ENCODE data around the gene FGD6. TPM values are rescaled to one million over a fixed set of nuclear protein-coding genes. Genes with fewer than 3 reads are reported as not detected.
"Not testable (repeated sequence)": the region's sequence is repeated elsewhere in the genome, so short reads cannot be mapped to it uniquely, and the experiment has no call there.

The FGD6 gene
- total RNA-seq, 1 donor from 2014 or later: 14.1 TPM

DNA sequence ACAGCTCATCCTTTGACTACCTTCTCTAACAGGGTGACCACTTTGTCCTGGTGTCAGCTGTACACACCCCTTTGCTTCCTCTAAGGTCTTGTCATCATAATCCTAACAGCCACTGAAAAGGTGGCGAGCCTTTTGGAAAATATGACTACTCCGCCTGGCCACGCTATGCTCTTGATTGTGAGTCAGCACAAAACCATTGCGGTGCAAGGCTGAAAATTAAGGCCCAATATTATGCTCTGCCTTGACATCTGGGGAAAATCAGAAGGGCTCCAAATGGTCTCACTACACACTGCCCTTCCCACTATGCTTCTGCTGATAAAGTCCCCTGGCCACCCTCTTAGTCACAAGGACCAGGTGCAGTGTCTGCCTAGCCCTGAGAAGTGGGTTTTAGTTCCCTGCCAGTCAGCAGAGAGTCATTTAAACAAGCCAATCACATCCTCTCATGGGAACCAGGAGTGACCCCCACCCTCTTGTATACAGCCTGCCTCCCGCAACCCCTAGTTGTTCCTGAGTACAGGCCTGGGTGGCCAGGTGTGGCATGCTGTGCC, 34.3 kb downstream of the FGD6 start:
- DNase-seq (ENCODE audit: extremely low read depth, low read depth, low spot score): no peak

DNA sequence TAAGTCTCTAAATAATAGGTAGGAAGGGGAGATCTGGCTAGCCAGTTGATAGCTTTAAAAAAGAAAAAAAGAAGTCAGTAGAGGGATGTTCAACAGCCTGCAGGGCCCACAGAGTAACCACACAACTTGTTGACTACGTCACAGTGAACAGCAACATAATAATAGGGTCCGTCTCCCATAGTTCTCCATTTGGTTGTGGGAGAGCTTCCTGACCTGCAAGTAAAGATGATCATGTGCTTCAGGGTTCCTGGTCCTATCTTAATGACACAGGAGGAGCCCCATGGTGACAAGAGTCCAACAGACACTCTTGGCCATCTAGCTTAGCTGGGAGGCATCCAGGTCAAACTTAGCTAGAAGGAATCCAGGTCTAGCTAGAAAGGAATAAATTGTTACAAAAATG, 36.2 kb downstream of the FGD6 start:
- no peak for DNase-seq (ENCODE audit: extremely low read depth, low read depth, low spot score)

DNA sequence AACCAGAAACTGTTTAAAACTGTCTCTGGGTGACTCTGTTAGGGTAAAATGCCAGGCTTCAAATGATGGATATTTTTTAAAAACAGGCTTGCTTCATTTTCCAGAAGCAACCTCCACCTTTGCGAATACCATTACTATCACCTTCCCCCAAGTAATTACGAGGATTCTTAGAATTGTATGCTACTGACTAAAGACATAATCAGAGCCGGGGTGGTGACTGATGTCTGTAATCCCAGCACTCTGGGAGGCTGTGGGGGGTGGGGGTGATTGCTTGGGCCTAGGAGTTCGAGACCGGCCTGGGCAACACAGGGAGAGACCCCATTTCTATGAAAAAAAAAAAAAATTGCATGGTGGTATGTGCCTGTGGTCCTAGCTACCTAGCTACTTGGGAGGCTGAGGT, 38.3 kb downstream of the FGD6 start:
- no peak for DNase-seq (ENCODE audit: extremely low read depth, low read depth, low spot score)

DNA sequence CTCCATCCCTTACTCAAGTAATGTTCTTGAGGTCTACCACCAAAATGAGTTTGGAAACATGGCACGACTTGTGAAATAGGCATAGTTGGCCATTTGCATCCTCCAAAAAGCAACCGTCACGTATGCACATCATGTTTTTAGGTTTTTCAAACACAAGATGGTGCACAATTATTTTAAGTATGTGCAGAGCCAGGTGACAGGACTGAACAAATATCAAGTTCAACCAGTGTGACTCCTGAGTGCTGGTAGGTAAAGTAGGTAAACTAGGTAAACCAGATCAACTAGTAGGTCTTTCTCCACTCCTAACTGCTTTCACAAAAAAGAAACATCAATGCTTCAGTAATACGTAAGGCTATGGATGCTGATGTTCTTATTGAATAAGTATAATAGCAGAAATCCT, 39.1 kb downstream of the FGD6 start:
- no peak for DNase-seq (ENCODE audit: extremely low read depth, low read depth, low spot score)

DNA sequence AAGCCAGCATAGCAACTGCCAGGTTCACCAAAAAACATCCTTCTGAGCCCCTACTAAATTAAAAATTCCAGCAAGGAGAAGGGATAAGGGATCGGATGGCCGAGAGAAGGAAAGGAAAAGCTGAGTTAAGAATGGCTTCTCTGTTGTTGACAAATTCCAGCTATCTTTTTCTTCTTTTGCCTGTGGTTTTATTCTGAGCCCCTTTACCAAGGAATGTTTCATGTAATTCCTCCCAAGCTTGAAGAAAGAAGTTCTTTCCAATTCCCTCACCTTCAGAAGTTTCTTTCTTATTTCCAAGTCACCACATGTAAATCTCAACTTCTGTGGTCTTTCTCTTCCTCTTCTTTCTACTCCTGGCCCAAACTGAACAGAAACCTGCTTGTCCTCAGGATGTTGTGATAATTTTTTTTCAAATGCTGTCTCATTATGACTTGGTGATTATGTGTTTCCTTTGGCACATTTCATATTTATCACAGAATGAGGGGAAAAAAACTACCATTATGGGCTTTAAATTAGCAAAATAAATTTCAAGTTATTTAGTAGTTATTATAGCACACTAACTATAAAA, 40.0 kb downstream of the FGD6 start:
- DNase-seq (ENCODE audit: extremely low read depth, low read depth, low spot score): no peak

DNA sequence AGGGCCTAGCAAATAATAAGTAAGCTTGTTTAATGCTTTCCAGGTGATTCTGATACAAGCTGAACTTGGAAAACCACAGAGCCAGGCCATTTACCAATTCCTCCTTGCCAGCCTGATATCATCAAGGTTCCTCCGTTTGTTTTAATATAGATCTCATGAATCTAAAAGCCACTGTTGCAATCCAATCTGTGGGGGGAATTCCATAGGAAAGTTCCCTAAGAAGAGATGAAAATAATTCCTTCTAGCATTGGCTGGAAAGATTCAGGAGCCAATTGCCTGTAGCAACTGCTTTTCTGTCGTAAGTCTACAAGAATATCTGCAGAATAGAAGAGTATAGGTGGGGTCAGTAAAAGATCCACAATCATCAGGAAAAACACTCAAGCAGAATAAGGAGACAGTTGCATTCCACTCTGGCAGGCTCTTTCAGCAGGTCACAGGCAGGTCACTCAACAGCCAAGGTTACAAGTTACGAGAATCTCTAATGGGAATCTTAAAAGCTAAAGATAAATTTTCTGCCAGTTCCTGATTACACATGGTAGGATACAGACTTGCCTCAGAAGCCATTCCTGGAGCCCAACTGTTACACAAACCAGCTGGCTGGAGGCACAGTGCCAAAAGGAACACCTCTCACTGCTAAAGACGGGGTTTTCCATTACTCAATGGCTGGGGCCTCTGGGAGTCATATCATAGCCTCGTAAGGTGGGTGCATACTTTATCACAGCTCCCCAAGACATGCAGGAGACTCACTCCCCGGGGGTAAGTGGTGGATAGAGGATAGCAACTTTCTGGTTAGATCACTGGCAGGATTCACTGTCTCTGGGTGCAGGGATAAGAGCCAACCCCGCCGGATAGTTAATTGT, 43.6 kb downstream of the FGD6 start:
- no peak for DNase-seq (ENCODE audit: extremely low read depth, low read depth, low spot score)

DNA sequence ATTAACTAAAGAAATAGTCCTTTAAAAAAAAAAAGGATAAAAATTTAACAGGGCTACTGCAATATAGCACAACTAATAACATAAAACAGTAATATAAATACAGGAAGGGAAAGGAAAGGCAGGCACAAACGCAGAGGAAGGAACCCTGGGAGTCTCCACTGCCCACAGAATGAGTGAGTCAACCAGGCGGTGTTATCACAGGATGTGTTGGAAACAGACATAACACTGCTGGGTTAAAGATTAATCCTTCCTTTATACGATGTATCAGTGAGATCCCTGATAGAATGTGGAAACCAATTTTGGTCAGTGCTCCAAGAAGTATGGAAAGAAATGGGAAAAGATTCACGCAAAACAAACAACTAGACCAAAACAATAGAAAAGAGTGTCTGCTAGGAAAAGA, 47.9 kb downstream of the FGD6 start:
- peak; percentile 76 for DNase-seq (ENCODE audit: extremely low read depth, low read depth, low spot score)

DNA sequence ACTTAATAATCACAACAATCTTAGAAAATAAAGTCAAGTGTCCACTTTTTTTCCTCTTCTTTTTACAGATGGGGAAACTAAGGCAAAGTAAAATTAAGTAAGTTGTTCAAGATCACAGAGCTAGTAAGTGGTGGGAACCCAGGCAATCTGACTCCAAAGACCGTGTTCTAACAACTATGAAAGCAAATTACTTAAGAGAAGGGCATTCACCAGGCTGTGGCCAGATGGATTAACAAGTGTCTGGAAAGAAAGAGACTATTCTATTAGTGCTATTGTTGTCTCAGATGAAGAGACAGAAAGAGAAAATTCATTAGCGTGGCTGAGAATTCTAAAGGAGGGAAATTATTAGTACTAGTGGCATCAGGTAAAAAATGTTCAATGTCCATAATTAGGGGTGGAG, 48.5 kb downstream of the FGD6 start:
- no peak for DNase-seq (ENCODE audit: extremely low read depth, low read depth, low spot score)

DNA sequence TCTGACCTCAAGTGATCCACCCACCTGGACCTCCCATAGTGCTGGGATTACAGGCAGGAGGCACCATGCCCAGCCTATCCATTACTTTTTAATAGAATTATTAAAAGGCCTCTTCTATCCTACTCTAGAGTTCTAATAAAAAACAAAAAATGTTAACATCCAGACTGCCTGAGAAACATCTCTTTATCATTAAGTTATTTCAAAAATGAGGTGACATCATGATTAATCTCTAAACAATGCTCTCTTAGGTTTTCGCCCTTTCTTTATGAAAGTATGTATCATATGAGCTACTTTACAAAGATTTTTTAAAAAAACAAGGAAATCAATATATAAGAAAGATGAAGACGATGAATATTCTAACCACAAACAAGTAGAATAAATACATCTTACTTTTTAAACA, 52.6 kb downstream of the FGD6 start:
- no peak for DNase-seq (ENCODE audit: extremely low read depth, low read depth, low spot score)

DNA sequence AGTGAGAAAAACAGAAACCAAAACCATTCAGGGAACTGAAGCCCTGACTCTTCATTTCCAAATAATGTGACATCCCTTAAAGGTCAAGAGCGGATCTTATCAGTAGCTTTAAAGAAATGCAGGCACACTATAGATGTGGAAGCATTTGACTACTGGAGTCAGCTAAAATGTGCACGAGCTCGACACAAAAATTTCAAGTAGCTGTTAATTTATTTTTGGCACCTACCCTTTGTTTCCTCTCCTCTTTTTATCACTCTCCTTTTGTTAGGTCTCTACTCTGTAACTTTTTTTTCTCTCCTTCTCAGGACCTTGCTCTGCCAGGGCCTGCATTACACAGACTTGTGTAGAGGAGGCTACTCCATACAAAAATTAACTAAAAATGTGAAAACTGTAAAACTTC, 58.3 kb downstream of the FGD6 start:
- no peak for DNase-seq (ENCODE audit: extremely low read depth, low read depth, low spot score)

DNA sequence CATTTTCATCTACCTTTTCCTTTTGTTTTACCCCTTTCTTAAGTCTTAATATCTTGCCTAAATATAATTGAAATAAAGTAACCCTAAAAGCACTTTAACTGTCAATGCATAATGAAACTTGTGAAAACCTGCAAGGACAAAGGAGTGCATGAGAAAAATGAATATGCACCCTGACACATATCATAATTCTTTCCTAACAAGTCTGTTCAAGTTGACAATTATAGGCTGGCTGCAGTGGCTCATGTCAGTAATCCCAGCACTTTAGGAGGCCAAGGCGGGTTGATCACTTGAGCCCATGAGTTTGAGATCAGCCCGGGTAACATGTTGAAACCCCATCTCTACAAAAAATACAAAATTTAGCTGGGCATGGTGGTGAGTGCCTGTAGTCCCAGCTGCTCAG, 65.4 kb downstream of the FGD6 start:
- DNase-seq (ENCODE audit: extremely low read depth, low read depth, low spot score): no peak

DNA sequence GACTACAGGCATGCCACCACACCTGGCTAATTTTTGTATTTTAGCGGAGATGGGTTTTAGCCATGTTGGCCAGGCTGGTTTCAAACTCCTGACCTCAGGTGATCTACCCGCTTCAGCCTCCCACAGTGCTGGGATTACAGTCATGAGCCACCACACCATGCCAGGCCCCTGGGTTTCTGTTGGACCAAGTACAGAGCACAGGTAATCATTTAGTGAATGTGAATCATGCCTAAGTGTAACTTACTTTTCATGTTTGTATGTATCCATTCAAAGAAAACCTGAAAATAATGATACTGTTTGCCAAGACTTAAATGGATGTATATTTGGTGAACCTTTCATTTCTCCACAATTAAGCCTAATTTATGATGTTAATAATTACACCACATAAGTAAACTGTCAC, 65.9 kb downstream of the FGD6 start:
- no peak for DNase-seq (ENCODE audit: extremely low read depth, low read depth, low spot score)

DNA sequence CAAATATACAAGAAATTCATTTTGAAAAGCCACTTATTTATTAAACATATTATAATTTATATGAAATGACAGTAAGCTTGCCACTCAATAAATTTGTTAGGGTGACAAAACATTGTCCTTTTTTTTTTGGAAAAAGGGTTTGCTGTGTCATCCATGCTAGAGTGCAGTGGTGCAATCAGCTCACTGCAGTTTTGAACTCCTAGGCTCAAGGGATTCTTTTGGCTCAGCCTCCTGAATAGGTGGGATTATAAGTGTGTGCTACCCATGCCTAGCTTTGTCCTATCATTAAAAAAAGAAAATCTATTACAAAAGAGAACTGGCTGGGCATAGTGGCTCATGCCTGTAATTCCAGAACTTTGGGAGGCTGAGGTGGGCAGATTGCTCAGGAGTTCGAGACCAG, 66.8 kb downstream of the FGD6 start:
- DNase-seq (ENCODE audit: extremely low read depth, low read depth, low spot score): no peak

DNA sequence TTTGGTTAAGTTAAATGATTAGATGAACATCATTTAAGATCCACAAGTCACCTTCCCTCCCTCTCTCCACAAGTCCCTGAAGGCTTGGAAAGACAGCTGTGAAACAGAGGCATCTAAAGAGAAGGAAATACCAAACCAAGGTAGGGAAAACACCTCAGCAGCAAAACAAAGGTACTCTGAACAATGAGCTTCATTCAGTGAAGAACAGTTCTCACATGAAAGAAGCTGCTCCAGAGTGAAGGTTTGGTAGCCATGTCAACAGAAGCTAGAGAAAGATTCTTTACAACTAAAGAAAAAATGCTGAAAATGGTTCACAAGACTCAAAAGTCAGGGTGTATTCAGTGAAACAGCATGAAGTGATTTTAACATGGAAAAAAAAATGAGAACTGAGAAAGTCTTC, 69.4 kb downstream of the FGD6 start:
- no peak for DNase-seq (ENCODE audit: extremely low read depth, low read depth, low spot score)

DNA sequence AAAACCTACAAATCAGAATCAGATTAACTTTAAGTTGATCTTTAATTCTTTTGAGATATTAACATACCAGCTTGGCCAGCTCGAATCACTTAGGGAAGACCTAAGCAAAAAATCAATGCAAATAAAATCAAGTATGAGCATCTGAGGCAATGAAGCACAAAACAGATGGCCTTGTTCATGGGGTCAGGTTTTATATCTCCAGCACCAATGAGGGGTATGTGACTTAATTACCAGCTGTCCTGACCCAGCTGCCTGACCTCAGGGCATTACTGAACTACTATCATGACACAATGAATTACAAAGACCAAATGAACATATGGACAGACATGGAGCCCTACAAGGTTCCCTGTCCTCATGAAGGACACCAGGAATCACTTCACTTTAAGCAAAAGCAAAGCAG, 70.5 kb downstream of the FGD6 start:
- no peak for DNase-seq (ENCODE audit: extremely low read depth, low read depth, low spot score)

DNA sequence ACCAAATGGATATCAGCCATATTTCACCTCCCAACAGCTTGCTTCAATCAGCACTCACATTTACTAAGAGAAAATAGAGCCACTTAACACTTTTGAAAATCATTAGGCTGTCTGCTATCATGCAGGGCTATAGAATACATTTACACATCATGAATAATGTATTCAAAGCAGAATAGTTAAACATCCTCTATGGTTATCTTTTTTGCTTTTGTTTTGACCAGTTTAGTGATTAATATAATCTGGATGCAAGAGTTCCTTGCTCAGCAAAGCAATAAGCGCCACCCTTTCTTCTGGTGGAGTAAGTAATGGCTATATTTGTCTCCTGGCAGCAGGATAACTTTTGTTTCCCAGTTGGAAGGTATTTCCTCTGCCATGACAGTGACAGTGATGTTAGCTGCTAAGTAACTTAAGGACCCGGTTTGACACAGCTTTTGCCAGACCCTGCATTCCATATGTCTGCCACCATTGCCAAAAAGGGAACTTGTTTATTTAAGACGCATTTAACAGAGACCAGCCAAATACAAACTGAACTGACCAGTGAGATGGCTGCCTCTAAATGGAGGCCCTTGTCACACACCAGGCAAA, 73.6 kb downstream of the FGD6 start:
- no peak for DNase-seq (ENCODE audit: extremely low read depth, low read depth, low spot score)

DNA sequence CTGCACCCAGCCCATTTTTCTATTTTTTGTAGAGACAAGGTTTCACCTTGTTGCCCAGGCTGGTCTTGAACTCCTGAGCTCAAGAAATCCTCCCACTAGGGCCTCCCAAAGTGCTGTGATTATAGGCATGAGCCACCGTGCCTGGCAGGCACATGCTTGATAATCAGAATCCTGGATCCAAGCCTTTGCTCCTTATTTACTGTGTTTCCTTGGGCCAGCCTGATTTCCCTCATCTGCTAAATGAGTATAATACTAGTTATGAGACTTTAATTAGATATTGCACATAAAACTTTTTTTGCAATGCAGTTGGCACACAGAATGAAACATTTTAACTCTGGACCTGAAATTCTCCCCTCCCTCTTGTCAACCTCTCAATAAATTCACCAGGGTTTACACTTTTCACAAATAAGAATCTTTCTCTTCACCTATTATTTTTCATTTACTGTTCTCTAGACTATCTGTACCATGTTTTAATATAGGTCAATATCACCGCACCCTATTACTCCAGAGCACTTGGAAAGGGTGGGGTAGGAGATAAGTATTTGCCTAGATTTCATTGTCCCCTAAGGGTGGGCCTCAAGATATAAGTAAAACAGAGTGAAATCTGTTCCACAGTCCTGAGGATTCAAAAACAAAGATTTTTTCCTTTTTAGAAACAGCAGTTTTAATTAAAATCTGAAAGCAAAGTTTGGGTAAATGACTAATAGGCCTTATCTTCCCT, 74.7 kb downstream of the FGD6 start:
- DNase-seq (ENCODE audit: extremely low read depth, low read depth, low spot score): no peak

DNA sequence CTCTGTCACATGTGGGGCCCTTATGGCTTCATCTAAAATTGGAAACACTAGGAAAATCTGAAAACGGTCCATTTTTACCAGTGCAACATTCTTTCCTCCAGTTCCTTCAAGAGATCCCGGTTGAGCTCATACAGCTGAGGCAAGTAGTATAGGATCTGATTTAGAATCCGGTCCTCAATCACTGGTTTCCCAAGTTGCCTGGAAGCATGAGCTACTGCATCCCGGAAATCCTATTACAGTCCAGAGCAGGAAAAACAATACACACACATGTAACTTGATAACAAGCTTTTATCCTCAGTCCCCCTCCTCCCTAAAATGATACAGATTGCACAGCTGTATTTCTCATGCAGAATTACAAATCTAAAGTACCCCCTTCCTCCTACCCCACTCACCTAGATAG, 76.0 kb downstream of the FGD6 start:
- no peak for DNase-seq (ENCODE audit: extremely low read depth, low read depth, low spot score)

DNA sequence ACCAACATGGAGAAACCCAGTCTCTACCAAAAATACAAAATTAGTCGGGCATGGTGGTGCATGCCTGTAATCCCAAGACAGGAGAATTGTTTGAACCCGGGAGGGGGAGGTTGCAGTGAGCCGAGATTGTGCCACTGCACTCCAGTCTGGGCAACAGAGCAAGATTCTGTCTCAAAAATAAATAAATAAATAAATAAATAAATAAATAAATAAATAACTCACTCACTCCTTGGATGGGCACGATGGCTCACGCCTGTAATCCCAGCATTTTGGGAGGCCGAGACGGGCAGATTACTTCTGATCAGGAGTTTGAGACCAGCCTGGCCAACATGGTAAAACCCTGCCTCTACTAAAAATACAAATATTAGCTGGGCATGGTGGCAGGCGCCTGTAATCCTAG, 79.2 kb downstream of the FGD6 start:
- not testable (repeated sequence) for DNase-seq (ENCODE audit: extremely low read depth, low read depth, low spot score)

DNA sequence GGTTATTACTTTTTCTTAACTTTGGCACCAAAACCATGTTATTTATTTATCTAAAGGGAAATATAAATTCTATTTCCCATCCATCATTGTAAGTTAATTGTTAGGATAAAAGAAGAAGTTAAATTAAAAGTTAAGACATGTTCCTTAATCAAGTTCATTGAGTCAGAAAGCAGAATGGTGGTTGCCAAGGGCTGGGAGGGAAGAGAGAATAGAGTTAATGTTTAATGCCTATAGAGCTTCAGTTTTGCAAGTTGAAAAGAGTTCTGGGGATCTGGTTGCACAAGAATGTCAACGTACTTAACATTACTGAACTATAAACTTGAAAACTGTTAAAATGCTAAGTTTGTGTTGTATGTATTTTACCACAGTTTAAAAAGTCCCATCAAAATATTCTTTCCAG, 80.7 kb downstream of the FGD6 start:
- no peak for DNase-seq (ENCODE audit: extremely low read depth, low read depth, low spot score)

DNA sequence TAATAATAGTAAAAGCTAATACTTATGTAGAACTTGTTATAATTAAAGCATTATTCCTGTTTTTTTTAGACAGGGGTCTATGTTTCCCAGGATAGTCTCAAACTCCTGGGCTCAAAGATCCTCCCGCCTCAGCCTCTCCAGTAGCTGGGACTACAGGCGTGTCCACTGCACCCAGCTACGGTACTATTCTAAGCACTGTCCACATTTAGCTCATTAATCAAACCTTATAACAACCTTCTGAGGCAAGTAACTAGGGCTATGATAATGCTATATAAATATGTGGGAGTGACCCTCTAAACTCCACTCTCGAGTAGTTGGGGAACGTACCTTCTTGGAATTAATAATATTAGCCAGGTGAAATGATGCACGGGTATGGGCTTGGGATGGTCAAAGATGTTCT, 83.2 kb downstream of the FGD6 start:
- no peak for DNase-seq (ENCODE audit: extremely low read depth, low read depth, low spot score)
